K562 (cell line): ENCODE measurements around the gene IFT122. TPM values are rescaled to one million over a fixed set of nuclear protein-coding genes. Genes with fewer than 3 reads are reported as not detected.
A peak's percentile ranks its signal among the peaks of the same experiment; 100 is the strongest.

ENCODE experiments used
- E2F1 ChIP-seq: sonication (generic); formaldehyde crosslinking; IDR thresholded peaks from 2 replicates; pipeline ENCODE4 v1.8.1; 2023; ENCODE audit warnings: mild to moderate bottlenecking, missing genetic modification reagents, moderate library complexity
- KDM5B ChIP-seq: fragments of 200-600 bp; sonication (generic); IDR thresholded peaks from 2 replicates; pipeline ENCODE4 v1.6.1; 2012; ENCODE audit warnings: low read depth, mild to moderate bottlenecking, moderate library complexity, low read length, control low read depth, inconsistent platforms; ENCODE audit not compliant: insufficient replicate concordance
- MAX ChIP-seq: sonication (generic); formaldehyde crosslinking; IDR thresholded peaks from 2 replicates; pipeline ENCODE4 v1.9.0; 2022; ENCODE audit warnings: mild to moderate bottlenecking, missing genetic modification reagents
- MYC ChIP-seq, 2 experiments: fragments of 250-450 bp in 1 of 2; sonication (Bioruptor Pico) in 1 of 2; IDR thresholded peaks; 2 replicates each; pipeline versions ENCODE4 v1.5.1 to v1.6.1; 2012 to 2021; ENCODE audit warnings: low read depth in 2 of 2, borderline replicate concordance in 1 of 2, improper control_type of control experiment in 1 of 2, low read length in 1 of 2, mild to moderate bottlenecking in 1 of 2, moderate library complexity in 1 of 2
- NR1H2 ChIP-seq: sonication (generic); formaldehyde crosslinking; IDR thresholded peaks from 2 replicates; pipeline ENCODE4 v1.4.0; 2020; ENCODE audit warnings: mild to moderate bottlenecking, missing genetic modification reagents
- REST ChIP-seq, 2 experiments: fragments of 450-650 bp; formaldehyde crosslinking in 1 of 2; IDR thresholded peaks; 2 replicates each; pipeline versions ENCODE4 v1.4.0 to v1.6.1; 2014 to 2020; ENCODE audit warnings: mild to moderate bottlenecking in 2 of 2, borderline replicate concordance in 1 of 2, low read depth in 1 of 2
- SMARCC2 ChIP-seq: fragments of 450-650 bp; IDR thresholded peaks from 2 replicates; pipeline ENCODE4 v1.6.1; 2017; ENCODE audit warnings: antibody characterized with exemption, moderate library complexity, mild to moderate bottlenecking, low read depth
- TCFL5 ChIP-seq: fragments of 250-450 bp; sonication (Bioruptor Pico); conservative IDR thresholded peaks from 2 replicates; pipeline ENCODE4 v1.6.1; 2021; ENCODE audit warnings: mild to moderate bottlenecking, moderate library complexity, matching md5 sums
- TRIM28 ChIP-seq: fragments of 450-650 bp; IDR thresholded peaks from 2 replicates; pipeline ENCODE4 v1.6.1; 2017
- ZHX1 ChIP-seq: fragments of 150-350 bp; conservative IDR thresholded peaks from 2 replicates; pipeline ENCODE4 v1.6.1; 2014; ENCODE audit warnings: low read length
- ZNF165 ChIP-seq: fragments of 250-450 bp; sonication (Bioruptor Pico); IDR thresholded peaks from 2 replicates; pipeline ENCODE4 v1.4.0; 2020; ENCODE audit warnings: borderline replicate concordance
- ZNF282 ChIP-seq: sonication (generic); formaldehyde crosslinking; IDR thresholded peaks from 2 replicates; pipeline ENCODE4 v1.8.1; 2023; ENCODE audit warnings: missing genetic modification reagents
- ZNF77 ChIP-seq: fragments of 250-450 bp; sonication (Bioruptor Pico); IDR thresholded peaks from 2 replicates; pipeline ENCODE4 v1.5.0; 2020
- polyA plus RNA-seq, 8 experiments: library from polyadenylated mRNA; depleted of rRNA in 4 of 8; stranded (reverse) in 5 of 8; unstranded in 3 of 8; fragments of >200 nt; fragmentation: Nextera tagmentation in 2 of 8; fragmentation: Illumina TruSeq in 1 of 8; extraction: Ambion mirVana in 2 of 8; extraction: Trizol in 1 of 8; gene quantifications; 2 replicates each; pipeline versions ENCODE4 v1.2.1 to v1.2.3, GENCODE V29; 2011 to 2014; ENCODE audit warnings: inconsistent platforms in 1 of 8, missing spikeins in 1 of 8
- total RNA-seq, 7 experiments: library from RNA; depleted of rRNA in 6 of 7; stranded (reverse); fragments of >200 nt in 6 of 7; fragmentation: Illumina TruSeq in 2 of 7; extraction: Trizol in 2 of 7; gene quantifications; 2 replicates each; pipeline versions ENCODE4 v1.2.1 to v1.2.3, GENCODE V29; 2011 to 2021; ENCODE audit warnings: low replicate concordance in 1 of 7

Gene IFT122
- total and polyA plus RNA-seq, 9 of the 15 experiments (the other 6 are each of a cell fraction or from before 2014, with no cell fraction given) = 2.4 to 11.5 (median 7.7) TPM

GRCh38 chr3:129461461-129462146 lies 21.6 kb downstream of the IFT122 start (continued):
- no peak for TF ChIP-seq ZHX1
- no peak; the same call in 1 of the 2 replicates for TF ChIP-seq REST (IDR thresholded peaks at IDR 0.05; ENCODE audit: borderline replicate concordance)
- TF ChIP-seq REST (CRISPR knock-in tag; IDR thresholded peaks at IDR 0.05; ENCODE audit: low read depth) = no peak
- no peak for TF ChIP-seq KDM5B
- no peak for TF ChIP-seq ZNF165 (CRISPR knock-in tag)
- no peak for TF ChIP-seq ZNF282 (CRISPR knock-in tag)
- TF ChIP-seq NR1H2 (CRISPR knock-in tag) = no peak
- no peak for TF ChIP-seq E2F1 (CRISPR knock-in tag)
- peak; percentile 96 for TF ChIP-seq SMARCC2
- TF ChIP-seq MYC (IDR thresholded peaks at IDR 0.05; ENCODE audit: low read depth, low read length) = peak; percentile 30; the same call in 1 of the 2 replicates
- TF ChIP-seq MYC (CRISPR knock-in tag; IDR thresholded peaks at IDR 0.05; ENCODE audit: borderline replicate concordance, low read depth) = no peak
- TF ChIP-seq MAX (CRISPR knock-in tag) = no peak
- no peak for TF ChIP-seq TRIM28
- TF ChIP-seq TCFL5 (CRISPR knock-in tag) = no peak
- TF ChIP-seq ZNF77 = no peak
